ENCODE data around the gene STK11.
A peak's percentile ranks its signal among the peaks of the same experiment; 100 is the strongest.

STK11 gene

GRCh38 chr19:1267477-1268225 lies 62.1 kb downstream of the STK11 start:
- TF ChIP-seq CTCF (conservative IDR thresholded peaks at IDR 0.05; ENCODE audit: low read length) (no peak), EZH2phosphoT487 (IDR thresholded peaks at IDR 0.05; ENCODE audit: borderline replicate concordance) (no peak)
- Histone ChIP-seq H3K9ac (ENCODE audit: low read depth, low read length, poor library complexity, severe bottlenecking) (no peak overlapping the region), H3K9me2 (replicated peaks; ENCODE audit: low read depth, low read length) (no peaks in the 10 kb centered on the region), H3K4me3 (ENCODE audit: low read length, poor library complexity, severe bottlenecking) (no peak overlapping the region), H3K4me1 (ENCODE audit: insufficient read depth, low read length, poor library complexity, severe bottlenecking) (peaks cover 43% of the 10 kb centered on the region), H3K79me2 (ENCODE audit: insufficient read depth, low read length) (peaks cover 32% of the 10 kb centered on the region), H4K20me1 (ENCODE audit: insufficient read depth, low read length, poor library complexity, severe bottlenecking) (peaks cover 31% of the 10 kb centered on the region), H3K27me3 (ENCODE audit: insufficient read depth, low read length, poor library complexity, severe bottlenecking) (peaks cover 4% of the 10 kb centered on the region), H3K4me2 (ENCODE audit: low read depth, low read length, poor library complexity, severe bottlenecking) (no peak overlapping the region), H3F3A (ENCODE audit: low read depth) (peaks cover 7% of the 10 kb centered on the region), H3K9me3 (ENCODE audit: insufficient read depth, low read depth, low read length) (no peaks in the 10 kb centered on the region), H2AFZ (ENCODE audit: low read length) (no peak overlapping the region), H3K36me3 (ENCODE audit: insufficient read depth, low read length) (peaks cover 24% of the 10 kb centered on the region; the same call in 1 of the 2 replicates)

- H4K20me1 ChIP-seq (ENCODE audit: insufficient read depth, low read length, poor library complexity, severe bottlenecking) = peaks cover 39% of the 10 kb centered on the region
- peaks cover 46% of the 10 kb centered on the region for H3K4me1 ChIP-seq (ENCODE audit: insufficient read depth, low read length, poor library complexity, severe bottlenecking)
- peak overlapping the region; percentile 94 for H3K4me3 ChIP-seq (ENCODE audit: low read length, poor library complexity, severe bottlenecking)
- no peak for TF ChIP-seq CTCF (conservative IDR thresholded peaks at IDR 0.05; ENCODE audit: low read length)
- TF ChIP-seq EZH2phosphoT487 (IDR thresholded peaks at IDR 0.05; ENCODE audit: borderline replicate concordance) = no peak
- H3F3A ChIP-seq (ENCODE audit: low read depth) = peaks cover 7% of the 10 kb centered on the region
- H3K9ac ChIP-seq (ENCODE audit: low read depth, low read length, poor library complexity, severe bottlenecking) = peak overlapping the region; percentile 17
- no peaks in the 10 kb centered on the region for H3K9me3 ChIP-seq (ENCODE audit: insufficient read depth, low read depth, low read length)
- H3K36me3 ChIP-seq (ENCODE audit: insufficient read depth, low read length) = peaks cover 32% of the 10 kb centered on the region; the same call in 1 of the 2 replicates
- no peaks in the 10 kb centered on the region for H3K9me2 ChIP-seq (replicated peaks; ENCODE audit: low read depth, low read length)
- peaks cover 40% of the 10 kb centered on the region for H3K79me2 ChIP-seq (ENCODE audit: insufficient read depth, low read length)
- H3K4me2 ChIP-seq (ENCODE audit: low read depth, low read length, poor library complexity, severe bottlenecking) = peak overlapping the region; percentile 79
- H2AFZ ChIP-seq (ENCODE audit: low read length) = no peak overlapping the region
- H3K27me3 ChIP-seq (ENCODE audit: insufficient read depth, low read length, poor library complexity, severe bottlenecking) = peaks cover 4% of the 10 kb centered on the region
Measured at GRCh38 chr19:1268226-1269064, 62.9 kb downstream of the STK11 start.

- Histone ChIP-seq H3K27me3 (ENCODE audit: insufficient read depth, low read length, poor library complexity, severe bottlenecking) (peaks cover 4% of the 10 kb centered on the region), H3K4me1 (ENCODE audit: insufficient read depth, low read length, poor library complexity, severe bottlenecking) (peaks cover 46% of the 10 kb centered on the region), H3F3A (ENCODE audit: low read depth) (peaks cover 12% of the 10 kb centered on the region), H3K36me3 (ENCODE audit: insufficient read depth, low read length) (peaks cover 38% of the 10 kb centered on the region; the same call in 1 of the 2 replicates), H2AFZ (ENCODE audit: low read length) (no peak within 1 kb of the TSS), H3K9me2 (replicated peaks; ENCODE audit: low read depth, low read length) (no peaks in the 10 kb centered on the region), H3K9me3 (ENCODE audit: insufficient read depth, low read depth, low read length) (no peaks in the 10 kb centered on the region), H3K79me2 (ENCODE audit: insufficient read depth, low read length) (peaks cover 46% of the 10 kb centered on the region), H4K20me1 (ENCODE audit: insufficient read depth, low read length, poor library complexity, severe bottlenecking) (peaks cover 45% of the 10 kb centered on the region), H3K4me2 (ENCODE audit: low read depth, low read length, poor library complexity, severe bottlenecking) (peak within 1 kb of the TSS; percentile 100), H3K4me3 (ENCODE audit: low read length, poor library complexity, severe bottlenecking) (peak within 1 kb of the TSS; percentile 94), H3K9ac (ENCODE audit: low read depth, low read length, poor library complexity, severe bottlenecking) (peak within 1 kb of the TSS; percentile 97)
- TF ChIP-seq CTCF (conservative IDR thresholded peaks at IDR 0.05; ENCODE audit: low read length) = no peak
- TF ChIP-seq EZH2phosphoT487 (IDR thresholded peaks at IDR 0.05; ENCODE audit: borderline replicate concordance) = no peak
Measured at GRCh38 chr19:1269065-1269477, 63.5 kb downstream of the STK11 start, which contains the start of gene CIRBP. TSS of gene CIRBP (plus strand) at chr19:1269332. CDS start at chr19:1270934, 1,602 bp downstream.

Data from Loucy (cell line).